NCI-H69 (cell line): ENCODE data around the gene AVPR2.

ENCODE experiments used
- DNase-seq: peaks from one replicate; lab custom pipeline; 2025; lab: John Stamatoyannopoulos, UW

Gene AVPR2

GRCh38 chrX:153885968-153886903, 18.2 kb upstream of the AVPR2 start, which contains the start of gene L1CAM:
Gene L1CAM (minus strand): TSS chrX:153886173. CDS start chrX:153875836, 10,337 bp downstream.
- peak; percentile 69 for DNase-seq

- DNase-seq: no peak
These were observed 17.6 kb upstream of the AVPR2 start for GRCh38 chrX:153886915-153887314.

- no peak for DNase-seq
These were observed 17.1 kb upstream of the AVPR2 start for GRCh38 chrX:153887385-153887784.

DNA sequence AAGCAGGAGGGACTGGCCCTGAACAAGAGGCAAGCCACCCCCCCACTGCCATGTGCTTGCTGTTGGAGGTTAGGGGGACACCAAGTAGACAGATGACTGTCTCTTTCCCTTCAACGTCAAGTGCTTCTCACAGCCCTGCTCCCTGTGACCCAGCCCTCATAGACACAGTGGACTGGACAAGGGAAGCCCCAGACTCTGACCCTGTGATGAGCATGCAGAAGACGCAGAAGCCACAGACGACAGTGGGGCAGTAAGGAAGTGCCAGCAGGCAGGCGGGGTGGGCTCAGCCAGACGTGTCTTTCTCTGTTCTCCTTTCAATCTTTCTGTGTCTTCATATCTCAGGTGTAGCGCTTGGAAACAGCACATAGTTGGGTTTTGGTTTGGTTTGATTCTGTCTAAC, 16.1 kb upstream of the AVPR2 start:
- no peak for DNase-seq

- DNase-seq: no peak
These were observed 15.3 kb upstream of the AVPR2 start for GRCh38 chrX:153889123-153889522.

GRCh38 chrX:153897899-153898298, 6.6 kb upstream of the AVPR2 start:
- DNase-seq: no peak

- peak; percentile 85 for DNase-seq
These were observed 3.4 kb upstream of the AVPR2 start for GRCh38 chrX:153900831-153901752.

- peak; percentile 20 for DNase-seq
These were observed 2.7 kb upstream of the AVPR2 start for GRCh38 chrX:153901753-153902140.

DNA sequence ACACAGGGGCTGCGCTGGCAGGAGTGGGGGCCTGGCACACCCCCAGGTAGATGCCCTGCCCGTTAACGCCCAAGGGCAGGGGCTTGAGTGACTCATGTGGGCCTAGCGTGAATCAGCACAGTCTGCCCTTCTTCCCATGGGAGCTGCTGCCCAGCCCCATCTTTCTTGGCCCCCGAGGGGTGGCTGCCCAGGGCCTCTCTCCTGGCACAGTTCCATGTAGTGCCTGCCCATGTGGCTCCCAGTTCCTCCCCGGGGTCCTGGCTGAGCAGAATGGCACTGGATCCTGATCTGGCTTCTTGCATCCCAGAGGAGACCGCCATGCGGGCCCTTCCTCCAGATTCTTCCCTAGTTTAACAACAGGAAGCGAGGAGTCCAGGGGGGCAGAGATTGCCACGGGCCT, 2.1 kb upstream of the AVPR2 start:
- peak; percentile 66 for DNase-seq

DNA sequence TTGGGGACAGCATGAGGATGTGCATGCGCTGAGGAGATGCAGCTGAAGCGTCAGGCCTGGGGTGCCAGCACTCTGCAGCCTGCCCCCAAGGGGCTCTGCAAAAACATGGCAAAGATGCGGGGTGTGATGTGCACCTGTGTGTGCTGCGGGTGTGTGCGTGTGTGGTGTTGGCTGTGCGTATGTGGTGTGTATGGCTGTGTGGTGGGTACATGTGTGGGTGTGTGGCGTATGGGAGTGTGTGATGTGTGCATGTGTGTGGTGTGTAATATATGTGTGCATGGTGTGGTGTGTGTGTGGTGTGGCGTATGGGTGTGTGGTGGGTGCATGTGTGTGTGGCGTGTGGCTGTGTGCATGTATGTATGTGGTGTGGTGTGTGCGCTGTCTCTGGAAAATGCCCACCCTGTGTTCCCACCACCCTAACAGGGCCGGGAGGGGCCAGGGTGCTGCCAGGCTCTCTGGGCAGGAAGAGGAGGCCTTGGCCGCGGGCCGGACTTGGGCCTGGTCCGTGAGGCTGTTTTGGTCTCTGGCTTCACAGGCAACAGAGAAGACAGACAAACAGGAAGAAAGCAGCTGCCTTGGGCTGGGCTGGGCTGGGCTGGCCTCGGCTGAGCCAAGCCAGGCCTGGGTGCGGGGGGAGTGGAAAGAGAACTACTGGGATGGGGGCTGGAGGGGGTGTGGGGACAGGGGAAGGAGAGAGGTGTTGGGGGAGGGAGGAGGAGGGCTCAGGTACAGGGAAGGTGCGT, 1.1 kb upstream of the AVPR2 start:
- DNase-seq: no peak

- no peak for DNase-seq
These were observed 1.1 kb downstream of the AVPR2 start for GRCh38 chrX:153905481-153906095.

DNA sequence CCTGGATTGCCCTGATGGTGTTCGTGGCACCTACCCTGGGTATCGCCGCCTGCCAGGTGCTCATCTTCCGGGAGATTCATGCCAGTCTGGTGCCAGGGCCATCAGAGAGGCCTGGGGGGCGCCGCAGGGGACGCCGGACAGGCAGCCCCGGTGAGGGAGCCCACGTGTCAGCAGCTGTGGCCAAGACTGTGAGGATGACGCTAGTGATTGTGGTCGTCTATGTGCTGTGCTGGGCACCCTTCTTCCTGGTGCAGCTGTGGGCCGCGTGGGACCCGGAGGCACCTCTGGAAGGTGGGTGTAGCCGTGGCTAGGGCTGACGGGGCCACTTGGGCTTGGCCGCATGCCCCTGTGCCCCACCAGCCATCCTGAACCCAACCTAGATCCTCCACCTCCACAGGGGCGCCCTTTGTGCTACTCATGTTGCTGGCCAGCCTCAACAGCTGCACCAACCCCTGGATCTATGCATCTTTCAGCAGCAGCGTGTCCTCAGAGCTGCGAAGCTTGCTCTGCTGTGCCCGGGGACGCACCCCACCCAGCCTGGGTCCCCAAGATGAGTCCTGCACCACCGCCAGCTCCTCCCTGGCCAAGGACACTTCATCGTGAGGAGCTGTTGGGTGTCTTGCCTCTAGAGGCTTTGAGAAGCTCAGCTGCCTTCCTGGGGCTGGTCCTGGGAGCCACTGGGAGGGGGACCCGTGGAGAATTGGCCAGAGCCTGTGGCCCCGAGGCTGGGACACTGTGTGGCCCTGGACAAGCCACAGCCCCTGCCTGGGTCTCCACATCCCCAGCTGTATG, 1.8 kb downstream of the AVPR2 start:
- DNase-seq: no peak

GRCh38 chrX:153907456-153907855, 3.0 kb downstream of the AVPR2 start:
- DNase-seq: no peak

- DNase-seq: peak; percentile 12
These were observed 3.9 kb downstream of the AVPR2 start for GRCh38 chrX:153908219-153908860.

- peak; percentile 6 for DNase-seq
These were observed 4.8 kb downstream of the AVPR2 start for GRCh38 chrX:153909024-153909979.

- DNase-seq: no peak
These were observed 5.5 kb downstream of the AVPR2 start for GRCh38 chrX:153909980-153910360.

DNA sequence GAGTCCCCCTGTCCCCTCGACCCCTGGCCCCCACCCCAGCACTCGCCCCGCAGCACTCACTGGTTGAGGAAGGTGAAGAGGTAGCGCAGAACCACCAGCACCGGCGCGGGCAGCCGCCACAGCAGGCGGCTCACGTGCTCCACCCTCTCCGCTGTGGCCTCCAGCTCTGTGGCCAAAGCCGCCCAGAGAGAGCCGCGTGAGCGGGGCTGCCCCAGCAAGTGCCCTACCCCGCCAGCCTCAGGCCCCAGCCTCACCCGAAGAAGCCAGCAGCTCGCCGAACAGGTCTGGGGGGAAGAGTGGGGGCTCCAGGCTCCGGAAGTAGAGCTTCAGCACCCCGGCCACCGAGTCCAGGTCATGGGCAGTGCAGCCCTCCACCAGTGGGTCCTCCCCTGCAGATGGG, 6.0 kb downstream of the AVPR2 start:
- no peak for DNase-seq

DNA sequence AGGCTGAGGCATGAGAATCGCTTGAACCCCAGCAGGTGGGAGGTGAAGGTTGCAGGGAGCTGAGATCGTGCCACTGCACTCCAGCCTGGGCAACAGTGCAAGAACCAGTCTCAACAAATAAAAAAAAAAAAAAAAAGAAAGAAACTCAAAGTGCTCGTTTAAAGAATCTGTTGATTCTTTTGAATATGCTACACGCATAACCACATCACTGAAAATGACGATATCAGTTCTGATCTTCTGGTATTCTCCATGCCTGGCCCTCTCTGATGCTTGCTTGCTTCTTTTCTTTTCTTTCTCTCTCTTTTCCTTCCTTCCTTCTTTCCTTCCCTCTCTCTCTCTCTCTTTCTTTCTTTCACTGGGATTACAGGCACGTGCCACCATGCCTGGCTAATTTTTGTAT, 7.3 kb downstream of the AVPR2 start:
- DNase-seq: no peak

- DNase-seq: no peak
These were observed 8.7 kb downstream of the AVPR2 start for GRCh38 chrX:153913211-153913610.
